H9 (cell line): ENCODE measurements around the gene CHD9. TPM values are rescaled to one million over a fixed set of nuclear protein-coding genes. Genes with fewer than 3 reads are reported as not detected.

Experiments
- DNase-seq: peaks from one replicate; pipeline ENCODE4 v3.0.0-alpha.2; 2017
- H2AFZ ChIP-seq: one replicate; pipeline ENCODE4 v1.6.1; 2013; ENCODE audit warnings: mild to moderate bottlenecking, low read length, control low read depth, moderate library complexity
- H2AK5ac ChIP-seq: 2 replicates; pipeline ENCODE4 v1.6.1; 2013; ENCODE audit warnings: low read length, control low read depth, mixed read lengths; ENCODE audit not compliant: insufficient read length
- H2BK120ac ChIP-seq: one replicate; pipeline ENCODE4 v1.6.1; 2013; ENCODE audit warnings: low read depth, mild to moderate bottlenecking, low read length, control low read depth, inconsistent platforms; ENCODE audit not compliant: poor library complexity, severe bottlenecking
- H2BK12ac ChIP-seq: 2 replicates; pipeline ENCODE4 v1.6.1; 2013; ENCODE audit warnings: low read length, control low read depth, mixed read lengths, low read depth; ENCODE audit not compliant: insufficient read length
- H2BK15ac ChIP-seq: 2 replicates; pipeline ENCODE4 v1.6.1; 2013; ENCODE audit warnings: low read depth, low read length, control low read depth
- H2BK20ac ChIP-seq: one replicate; pipeline ENCODE4 v1.6.1; 2013; ENCODE audit warnings: low read depth, mild to moderate bottlenecking, low read length, control low read depth, inconsistent platforms; ENCODE audit not compliant: poor library complexity, severe bottlenecking
- H2BK5ac ChIP-seq: 2 replicates; pipeline ENCODE4 v1.6.1; 2013; ENCODE audit warnings: low read length, control low read depth, mixed read lengths; ENCODE audit not compliant: insufficient read length
- H3K14ac ChIP-seq: 2 replicates; pipeline ENCODE4 v1.6.1; 2013; ENCODE audit warnings: low read length, control low read depth; ENCODE audit not compliant: insufficient read depth
- H3K18ac ChIP-seq: 2 replicates; pipeline ENCODE4 v1.6.1; 2013; ENCODE audit warnings: low read depth, mild to moderate bottlenecking, mixed read lengths, low read length, control low read depth; ENCODE audit not compliant: insufficient read length
- H3K23ac ChIP-seq: 2 replicates; pipeline ENCODE4 v1.6.1; 2013; ENCODE audit warnings: low read length, control low read depth, mixed read lengths, low read depth; ENCODE audit not compliant: insufficient read length
- H3K23me2 ChIP-seq: 2 replicates; pipeline ENCODE4 v1.6.1; 2013; ENCODE audit warnings: low read depth, mild to moderate bottlenecking, mixed read lengths, low read length, control low read depth; ENCODE audit not compliant: insufficient read length, poor library complexity, severe bottlenecking
- H3K27ac ChIP-seq: 2 replicates; pipeline ENCODE4 v1.5.1; 2013; ENCODE audit warnings: low read length, control low read depth, mixed read lengths, low read depth; ENCODE audit not compliant: insufficient read length
- H3K27me3 ChIP-seq: 2 replicates; pipeline ENCODE4 v1.6.1; 2013; ENCODE audit warnings: low read length, control low read depth, inconsistent platforms; ENCODE audit not compliant: insufficient read depth
- H3K4ac ChIP-seq: 2 replicates; pipeline ENCODE4 v1.6.1; 2013; ENCODE audit warnings: low read depth, mild to moderate bottlenecking, control low read depth, inconsistent platforms, low read length, moderate library complexity
- H3K4me1 ChIP-seq: 2 replicates; pipeline ENCODE4 v1.6.1; 2013; ENCODE audit warnings: low read length, control low read depth, inconsistent platforms; ENCODE audit not compliant: insufficient read depth
- H3K4me2 ChIP-seq: 2 replicates; pipeline ENCODE4 v1.6.1; 2013; ENCODE audit warnings: low read length, control low read depth, mixed read lengths; ENCODE audit not compliant: insufficient read length, insufficient read depth
- H3K56ac ChIP-seq: 2 replicates; pipeline ENCODE4 v1.6.1; 2013; ENCODE audit warnings: low read depth, mild to moderate bottlenecking, mixed read lengths, low read length, control low read depth; ENCODE audit not compliant: insufficient read length
- H3K79me1 ChIP-seq: 2 replicates; pipeline ENCODE4 v1.6.1; 2013; ENCODE audit warnings: low read depth, mild to moderate bottlenecking, moderate library complexity, low read length, control low read depth, inconsistent platforms; ENCODE audit not compliant: insufficient read depth, poor library complexity, severe bottlenecking
- H3K79me2 ChIP-seq: 2 replicates; pipeline ENCODE4 v1.6.1; 2013; ENCODE audit warnings: low read length, control low read depth, inconsistent platforms; ENCODE audit not compliant: insufficient read depth
- H3K9ac ChIP-seq: 2 replicates; pipeline ENCODE4 v1.6.1; 2013; ENCODE audit warnings: low read length, control low read depth, mixed read lengths; ENCODE audit not compliant: insufficient read length; ENCODE audit errors: extremely low read depth
- H3K9me3 ChIP-seq: one replicate; pipeline ENCODE4 v1.6.1; 2013; ENCODE audit warnings: low read depth, low read length, inconsistent platforms; ENCODE audit not compliant: control insufficient read depth
- H3T11ph ChIP-seq: one replicate; pipeline ENCODE4 v1.6.1; 2013; ENCODE audit warnings: mild to moderate bottlenecking, low read length, control low read depth, inconsistent platforms
- H4K20me1 ChIP-seq: one replicate; pipeline ENCODE4 v1.6.1; 2013; ENCODE audit not compliant: control insufficient read depth, insufficient read length, insufficient read depth
- H4K5ac ChIP-seq: 2 replicates; pipeline ENCODE4 v1.6.1; 2013; ENCODE audit warnings: low read depth, mild to moderate bottlenecking, mixed read lengths, low read length, control low read depth; ENCODE audit not compliant: insufficient read length
- H4K8ac ChIP-seq: replicated peaks from 2 replicates; pipeline ENCODE4 v1.6.1; 2013; ENCODE audit warnings: low read length, control low read depth, mixed read lengths, low read depth; ENCODE audit not compliant: insufficient read length
- H4K91ac ChIP-seq: 2 replicates; pipeline ENCODE4 v1.6.1; 2013; ENCODE audit warnings: low read depth, mild to moderate bottlenecking, moderate library complexity, mixed read lengths, low read length, control low read depth; ENCODE audit not compliant: insufficient read length
- H3K27ac Mint-ChIP-seq, 3 experiments: 2 replicates in 2 of 3; 3 replicates in 1 of 3; pipeline ENCODE4 v1.8.0; 2020 to 2021; ENCODE audit warnings: mixed read lengths in 3 of 3, mild to moderate bottlenecking in 1 of 3, moderate library complexity in 1 of 3
- H3K27me3 Mint-ChIP-seq: 2 replicates; pipeline ENCODE4 v1.8.0; 2021; ENCODE audit warnings: low read depth, mild to moderate bottlenecking, moderate library complexity, mixed read lengths
- H3K36me3 Mint-ChIP-seq, 3 experiments: 2 replicates in 2 of 3; 3 replicates in 1 of 3; pipeline ENCODE4 v1.8.0; 2020 to 2021; ENCODE audit warnings: low read depth in 3 of 3, mixed read lengths in 3 of 3; ENCODE audit not compliant: insufficient read depth in 1 of 3
- H3K4me1 Mint-ChIP-seq, 2 experiments: 2 replicates each; pipeline ENCODE4 v1.8.0; 2020; ENCODE audit warnings: mixed read lengths in 2 of 2
- H3K4me3 Mint-ChIP-seq, 2 experiments: 2 replicates in 1 of 2; 3 replicates in 1 of 2; pipeline ENCODE4 v1.8.0; 2020 to 2021; ENCODE audit warnings: mild to moderate bottlenecking in 2 of 2, mixed read lengths in 2 of 2, moderate library complexity in 1 of 2
- H3K9me3 Mint-ChIP-seq, 2 experiments: 2 replicates in 1 of 2; 3 replicates in 1 of 2; pipeline ENCODE4 v1.8.0; 2020; ENCODE audit warnings: mild to moderate bottlenecking in 2 of 2, mixed read lengths in 2 of 2, moderate library complexity in 1 of 2
- CTCF ChIP-seq: fragments of 200-600 bp; sonication (generic); conservative IDR thresholded peaks from 3 replicates; pipeline ENCODE4 v1.8.0; 2021; ENCODE audit warnings: antibody characterized with exemption, mild to moderate bottlenecking
- WGBS: extraction: QIAGEN DNeasy Blood & Tissue Kit; methylation state at CpG from one replicate; pipeline ENCODE4 v1.1.7; 2013; ENCODE audit warnings: missing lambda C conversion rate, low lambda C conversion rate, mixed read lengths; ENCODE audit not compliant: insufficient read length; ENCODE audit errors: extremely low coverage; 5-methylcytosine and 5-hydroxymethylcytosine counted together
- total RNA-seq: library from RNA; stranded (reverse); gene quantifications from 2 replicates; pipeline ENCODE4 v1.2.1, GENCODE V29; 2021

Gene CHD9
- total RNA-seq, 1 experiment from 2014 or later: 46.2 TPM

GRCh38 chr16:53357208-53357586 is 302.4 kb downstream of the CHD9 start:
- Histone ChIP-seq H3K4me2 (no peak overlapping the region), H3K23me2 (no peaks in the 10 kb centered on the region), H4K5ac (no peak overlapping the region), H3K4ac (no peak overlapping the region), H2BK15ac (no peak overlapping the region), H4K20me1 (no peaks in the 10 kb centered on the region), H3K79me2 (no peaks in the 10 kb centered on the region), H2AFZ (no peak overlapping the region), H3K14ac (no peak overlapping the region), H3T11ph (no peak overlapping the region), H2BK12ac (no peak overlapping the region), H4K91ac (no peak overlapping the region), H2BK20ac (no peak overlapping the region), H3K27ac (no peak overlapping the region), H2AK5ac (no peak overlapping the region), H3K9me3 (no peaks in the 10 kb centered on the region), H3K9ac (no peak overlapping the region), H3K4me1 (no peaks in the 10 kb centered on the region), H2BK120ac (no peak overlapping the region), H4K8ac (no peak overlapping the region), H3K56ac (no peak overlapping the region), H2BK5ac (no peak overlapping the region), H3K23ac (no peak overlapping the region), H3K79me1 (no peaks in the 10 kb centered on the region), H3K18ac (no peak overlapping the region), H3K27me3 (no peaks in the 10 kb centered on the region)
- Mint-ChIP-seq H3K9me3 (peaks cover 0 to 2% of the 10 kb centered on the region in 2 experiments; a peak in 1 of 5 replicates), H3K4me1 (peaks cover 4 to 6% of the 10 kb centered on the region in 2 experiments; a peak in 2 of 4 replicates), H3K4me3 (no peak overlapping the region), H3K27ac (no peak overlapping the region), H3K27me3 (no peaks in the 10 kb centered on the region; the same call in 1 of the 2 replicates), H3K36me3 (no peaks in the 10 kb centered on the region)
- no peak for TF ChIP-seq CTCF
- no CpG with 5 or more reads among the region's 5 CpGs for WGBS
- DNase-seq: no peak
